OCI-LY3 (cell line): ENCODE results near the gene MYOF.

Experiments used
- CTCF ChIP-seq: fragments of 200-600, 300-600 bp; sonication (generic); IDR thresholded peaks from 2 replicates; pipeline ENCODE4 v1.5.1; 2014; ENCODE audit warnings: antibody characterized with exemption, low read length, low read depth
- EZH2phosphoT487 ChIP-seq: fragments of 200-600 bp; shearing (Covaris generic); IDR thresholded peaks from 2 replicates; pipeline ENCODE4 v1.6.1; 2018; ENCODE audit warnings: antibody characterized with exemption, mixed run types, low read depth

- TF ChIP-seq CTCF (no peak), EZH2phosphoT487 (no peak)
Measured at GRCh38 chr10:93271347-93271746, 210.8 kb downstream of the MYOF start.
